PC-9 (cell line): Measurements from ENCODE around the gene CDH1.

ENCODE experiments used
- CTCF ChIP-seq: fragments of 200-600 bp; sonication (generic); conservative IDR thresholded peaks from 2 replicates; pipeline ENCODE4 v1.6.1; 2017; ENCODE audit warnings: mixed run types, antibody characterized with exemption, mild to moderate bottlenecking, moderate library complexity
- EZH2 ChIP-seq: fragments of 200-600 bp; sonication (generic); IDR thresholded peaks from 2 replicates; pipeline ENCODE4 v1.8.0; 2017; ENCODE audit warnings: antibody characterized with exemption, low read depth

DNA sequence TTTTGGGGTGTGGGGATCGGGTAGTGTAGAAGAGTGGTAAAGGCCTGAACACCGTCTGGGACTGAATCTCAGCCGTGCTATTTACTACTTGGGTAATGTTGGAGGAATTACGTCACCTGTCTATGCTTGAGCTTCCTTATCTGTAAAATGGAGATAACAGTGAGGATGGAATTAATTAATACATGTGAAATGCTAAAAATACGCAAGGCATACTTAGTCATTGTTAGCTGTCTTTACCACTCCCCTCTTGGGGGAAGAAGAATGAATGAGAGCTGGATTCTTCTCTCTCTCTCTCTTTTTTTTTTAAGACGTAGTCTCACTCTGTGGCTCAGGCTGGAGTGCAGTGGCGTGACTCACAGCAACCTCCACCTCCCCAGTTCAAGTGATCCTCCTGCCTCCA is 65.1 kb downstream of the CDH1 start:
- TF ChIP-seq CTCF (no peak), EZH2 (no peak)
